Heart left ventricle (tissue), 13 donors: ENCODE measurements around the gene KDELR1.

Source experiments
- CTCF ChIP-seq, 12 donors: fragments of 200-600 bp; sonication (generic) in 4 of 12; IDR thresholded peaks; one replicate each; pipeline versions ENCODE4 v1.5.0 to v1.8.0; 2018 to 2022; ENCODE audit warnings: antibody characterized with exemption in 12 of 12, mild to moderate bottlenecking in 5 of 12
- POLR2A ChIP-seq, 2 donors: fragments of 450-650 bp; IDR thresholded peaks; one replicate each; pipeline ENCODE4 v1.6.1; 2017; ENCODE audit warnings: antibody characterized with exemption in 2 of 2, mild to moderate bottlenecking in 2 of 2, moderate library complexity in 2 of 2
- donor health status: ischemic (EF 13 %, LVEDD 7.1; RV severe dilation, severe dysfunction).
- donor health status: DM: no; HTN: yes; CAD: no.
- donor health status: DM: no; HTN: no; CAD: no.
- donor health status: ischemic (EF 25% LVEDD 6.9; RV normal size, moderate dysfunction).
- donor health status: ischemic (EF 25% LVEDD 5.7; RV mildly dilated, moderate dysfunction).
- donor health status: ischemic (EF 35%, LVEDD 5.7; RV mildly dilated, moderate dysfunction).
- donor health status: nonischemic (EF 11% LVEDD 7.7; RV severe dilation, severe dysfunction).
- donor health status: DM: yes; HTN: yes; CAD: no.
- donor health status: PGD.
- donor health status: ischemic (EF 29% LVEDD 5.4; RV normal size, mild dysfunction).
- donor health status: nonischemic (EF 23%, LVEDD 6.1; RV moderate dilation, normal function).

GRCh38 chr19:48355365-48355954 lies 35.9 kb downstream of the KDELR1 start:
- TF ChIP-seq CTCF (IDR thresholded peaks at IDR 0.05): no peak
- TF ChIP-seq POLR2A (IDR thresholded peaks at IDR 0.05): no peak
